ENCODE data around the gene FA2H.
"Not testable (repeated sequence)": the region's sequence is repeated elsewhere in the genome, so short reads cannot be mapped to it uniquely, and the experiment has no call there.

The FA2H gene

DNA sequence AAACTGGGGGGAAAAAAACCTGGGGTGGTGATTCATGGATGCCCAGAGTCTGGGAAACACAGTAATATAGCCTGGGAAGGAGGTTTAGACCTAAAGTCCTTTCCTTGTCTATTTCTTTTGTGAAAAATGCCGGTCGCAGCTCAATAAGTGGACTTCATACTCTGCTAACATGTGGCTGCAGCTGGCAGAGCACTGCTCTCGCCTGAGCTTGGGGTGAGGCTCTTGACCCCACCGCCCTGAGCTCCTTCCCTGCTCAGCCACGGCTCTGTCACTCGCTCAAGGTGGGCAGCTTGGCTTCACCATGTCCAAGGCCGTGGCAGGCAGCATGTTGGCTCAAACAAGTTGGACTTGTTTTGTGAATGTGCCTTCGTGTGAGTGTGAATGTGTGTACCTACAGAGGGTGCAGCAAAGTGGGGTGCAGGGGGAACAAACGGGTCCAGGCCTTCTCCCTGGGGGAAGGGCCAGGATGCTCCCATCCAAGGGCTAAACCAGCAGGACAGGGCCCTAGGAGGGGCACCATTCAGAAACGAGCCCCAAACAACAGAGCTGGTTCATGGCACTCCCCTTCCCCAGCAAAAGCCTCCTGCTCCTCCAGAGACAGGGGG is 4.9 kb downstream of the FA2H start:
- no peak for DNase-seq (ENCODE audit: low spot score)

DNA sequence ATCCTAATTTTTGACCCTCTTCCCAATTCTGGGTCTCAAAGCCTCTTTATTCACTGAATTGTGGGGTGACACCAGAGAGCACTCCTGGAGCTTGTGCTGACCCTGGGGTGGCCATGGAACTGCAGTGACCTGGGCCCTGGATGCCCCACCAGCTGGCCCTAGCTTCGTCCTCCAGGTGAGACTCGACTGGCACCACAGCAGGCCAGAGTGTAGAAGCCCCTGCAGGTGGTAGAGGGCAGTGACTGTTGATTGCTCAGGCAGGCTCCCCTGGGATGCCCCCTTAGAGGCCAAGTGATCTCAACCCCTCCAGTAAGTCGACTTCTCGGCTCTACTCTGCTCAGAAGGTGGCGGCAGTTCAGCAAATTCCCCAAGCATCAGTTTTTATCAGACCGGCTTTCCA is 6.4 kb downstream of the FA2H start:
- no peak for DNase-seq (ENCODE audit: low spot score)

DNA sequence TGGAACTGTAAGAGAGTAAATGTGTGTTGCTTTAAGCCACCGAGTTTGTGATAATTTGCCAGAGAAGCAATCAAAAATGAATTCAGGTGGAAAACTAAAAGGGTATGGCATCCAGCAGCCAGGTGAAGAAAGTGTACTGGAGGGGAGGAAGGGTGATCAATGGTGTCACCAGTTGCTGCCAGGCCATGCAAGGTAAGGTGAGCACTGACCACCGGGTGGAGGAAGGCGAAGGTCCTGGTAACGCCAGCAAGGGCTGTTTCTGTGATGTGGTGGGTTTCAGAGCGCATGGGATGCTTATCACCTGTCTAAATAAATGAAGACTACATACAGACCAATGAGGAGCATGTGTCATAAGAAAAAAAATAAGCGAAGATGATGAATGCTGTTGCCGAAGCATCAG is 6.9 kb downstream of the FA2H start:
- DNase-seq (ENCODE audit: low spot score): no peak

DNA sequence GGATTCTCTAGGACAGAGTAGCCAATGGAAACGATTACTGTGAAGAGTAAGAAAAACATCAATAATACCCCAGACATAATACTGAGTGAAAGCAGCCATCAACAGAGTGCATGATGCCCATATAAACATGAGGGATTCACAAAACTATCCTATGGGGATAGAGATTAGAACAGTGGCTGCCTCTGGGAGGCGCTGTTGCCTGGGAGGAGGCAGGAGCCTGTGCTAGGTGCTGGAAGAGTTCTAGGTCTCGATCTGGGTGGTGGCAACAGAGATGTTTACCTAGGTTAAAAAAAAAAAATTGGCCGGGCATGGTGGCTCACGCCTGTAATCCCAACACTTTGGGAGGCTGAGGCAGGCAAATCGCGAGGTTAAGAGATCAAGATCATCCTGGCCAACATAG is 7.9 kb downstream of the FA2H start:
- no peak for DNase-seq (ENCODE audit: low spot score)

DNA sequence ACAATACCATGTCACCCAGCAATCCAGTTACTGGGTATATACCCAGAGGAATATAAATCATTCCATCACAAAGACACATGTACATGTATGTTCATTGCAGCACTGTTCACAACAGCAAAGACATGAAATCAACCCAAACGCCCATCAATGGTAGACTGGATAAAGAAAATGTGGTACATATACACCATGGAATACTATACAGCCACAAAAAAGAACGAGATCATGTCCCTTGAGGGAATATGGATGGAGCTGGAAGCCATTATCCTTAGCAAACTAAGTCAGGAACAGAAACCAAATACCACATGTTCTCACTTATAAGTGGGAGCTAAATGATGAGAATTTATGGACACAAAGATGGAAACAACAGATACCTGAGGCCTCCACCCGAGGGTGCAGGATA is 10.4 kb downstream of the FA2H start:
- DNase-seq (ENCODE audit: low spot score): not testable (repeated sequence)

DNA sequence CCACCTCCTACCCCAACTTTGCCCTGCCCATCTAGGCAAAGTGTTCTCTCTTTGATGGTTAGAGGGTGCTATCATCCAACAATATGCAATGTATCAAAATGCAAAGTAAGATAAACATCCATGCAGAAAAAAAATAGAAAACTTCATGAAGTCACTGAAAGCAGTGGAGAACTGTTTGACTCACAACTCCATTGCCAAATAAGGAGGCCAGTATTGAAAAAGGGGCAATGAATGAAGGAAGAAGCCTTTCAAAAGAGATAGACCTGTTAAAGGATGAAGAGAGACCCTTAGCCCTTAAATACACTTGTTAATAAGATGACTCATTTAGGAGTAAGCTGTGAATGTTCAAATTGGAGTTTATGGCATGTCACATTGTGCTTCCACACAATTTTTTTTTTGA is 13.0 kb downstream of the FA2H start:
- DNase-seq (ENCODE audit: low spot score): no peak

DNA sequence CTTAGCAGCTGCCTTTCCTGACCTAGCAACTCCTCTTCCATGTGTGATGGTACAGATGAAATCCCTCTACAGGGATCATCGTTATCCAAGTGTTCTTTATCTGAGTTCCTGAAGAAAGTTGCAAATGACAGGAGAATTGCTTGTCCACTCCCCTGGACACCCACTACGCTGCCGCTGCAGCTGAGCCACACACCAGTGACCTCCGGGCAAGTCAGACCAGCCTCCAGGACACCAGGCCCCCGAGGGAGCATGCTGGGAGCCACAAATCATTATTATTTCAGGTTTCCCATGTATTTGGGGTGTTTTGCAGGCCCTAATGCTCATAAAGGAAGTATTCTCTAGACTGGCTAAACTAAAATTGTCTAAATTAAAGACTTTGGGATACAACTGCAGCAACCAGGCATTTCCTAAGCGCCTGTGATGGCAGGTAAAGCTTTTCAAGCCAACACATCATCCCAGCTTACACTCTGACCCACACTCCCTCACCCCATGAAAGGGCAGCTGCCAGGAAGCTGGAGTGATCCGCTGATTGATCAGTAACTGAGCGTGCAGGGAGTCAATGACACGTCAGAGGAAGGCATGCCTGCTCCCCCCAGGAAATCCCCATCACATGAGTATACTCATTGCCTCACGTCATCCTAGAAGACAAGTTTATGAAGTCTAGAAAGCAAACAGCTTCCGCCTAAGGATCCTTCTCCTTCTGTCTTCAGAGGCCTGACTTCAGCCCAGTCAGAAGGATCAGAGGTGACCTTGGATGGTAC is 14.4 kb downstream of the FA2H start:
- no peak for DNase-seq (ENCODE audit: low spot score)

DNA sequence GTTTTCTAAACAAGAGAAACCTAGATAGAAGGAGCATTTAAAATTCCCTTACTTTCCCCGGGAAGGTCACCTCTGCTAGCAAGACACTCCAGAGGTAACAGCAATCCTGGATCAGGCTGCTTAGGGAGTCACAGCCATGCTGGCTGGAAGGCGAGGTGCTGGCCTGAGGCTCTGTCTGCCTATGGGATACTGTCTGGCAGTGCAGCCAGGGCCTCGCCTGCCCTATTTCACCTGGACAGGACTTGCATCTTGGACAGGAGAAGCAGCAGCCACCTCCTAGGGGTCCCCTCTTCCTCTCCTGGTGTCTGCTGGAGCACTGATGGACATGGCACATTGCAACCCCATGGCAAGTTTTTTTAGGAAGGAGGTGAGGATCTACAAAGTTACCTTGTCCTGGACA is 15.1 kb downstream of the FA2H start:
- no peak for DNase-seq (ENCODE audit: low spot score)

DNA sequence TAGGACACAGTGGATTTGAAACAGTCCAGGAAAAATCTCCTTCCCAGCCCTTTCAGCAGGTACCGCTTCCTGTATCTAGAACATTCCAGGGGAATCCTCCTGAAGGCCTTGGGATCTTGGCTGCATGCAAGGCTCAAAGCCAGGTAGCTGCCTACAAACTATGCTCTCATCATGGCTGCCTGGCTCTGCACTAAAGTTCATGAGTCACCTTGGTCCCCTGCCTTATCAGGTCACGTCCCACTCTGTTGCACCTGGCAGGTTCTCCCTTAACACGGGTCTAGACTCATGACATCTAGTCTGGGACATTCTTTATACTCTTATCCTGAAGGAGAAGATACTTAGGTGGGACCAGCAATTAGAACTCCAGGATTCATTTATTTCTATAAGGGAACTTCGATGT is 15.8 kb downstream of the FA2H start:
- no peak for DNase-seq (ENCODE audit: low spot score)

DNA sequence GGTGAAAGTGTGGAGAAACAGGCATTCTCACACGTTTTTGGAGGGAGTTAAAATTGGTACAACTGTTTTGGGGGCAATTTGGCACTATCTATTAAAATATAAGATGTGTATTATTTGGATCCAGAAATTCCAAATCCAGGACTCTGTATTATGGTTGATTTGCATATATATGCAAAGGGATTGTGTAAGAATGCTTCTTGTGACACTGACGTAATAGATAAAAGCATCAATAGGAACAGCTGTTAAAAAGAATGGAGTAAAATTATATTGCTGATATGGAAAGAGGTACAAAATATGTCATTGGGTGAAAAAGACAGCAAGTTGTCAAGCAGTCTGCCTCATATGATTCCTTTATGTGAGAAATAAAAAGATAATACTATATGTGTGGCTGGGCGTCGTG is 17.3 kb downstream of the FA2H start:
- DNase-seq (ENCODE audit: low spot score): no peak

DNA sequence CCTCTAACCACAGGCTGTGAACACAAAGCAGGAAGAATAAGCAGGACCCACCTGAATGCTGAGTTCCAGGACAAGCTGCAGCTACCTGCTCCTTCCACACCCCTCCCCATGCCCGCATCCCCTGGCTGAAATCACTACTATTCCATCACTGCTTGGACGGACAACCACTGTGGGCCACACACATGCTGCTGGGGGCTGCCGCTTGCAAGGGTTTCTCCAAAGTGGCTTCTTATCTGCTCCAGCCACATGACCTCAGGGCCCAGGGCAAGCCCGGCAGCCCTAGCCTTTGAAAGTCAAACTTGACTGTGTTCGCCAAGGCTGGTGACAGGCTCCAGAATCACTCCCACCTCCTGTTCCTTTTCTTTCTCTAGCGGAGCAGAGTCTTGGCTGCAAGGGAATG is 18.4 kb downstream of the FA2H start:
- DNase-seq (ENCODE audit: low spot score): no peak

DNA sequence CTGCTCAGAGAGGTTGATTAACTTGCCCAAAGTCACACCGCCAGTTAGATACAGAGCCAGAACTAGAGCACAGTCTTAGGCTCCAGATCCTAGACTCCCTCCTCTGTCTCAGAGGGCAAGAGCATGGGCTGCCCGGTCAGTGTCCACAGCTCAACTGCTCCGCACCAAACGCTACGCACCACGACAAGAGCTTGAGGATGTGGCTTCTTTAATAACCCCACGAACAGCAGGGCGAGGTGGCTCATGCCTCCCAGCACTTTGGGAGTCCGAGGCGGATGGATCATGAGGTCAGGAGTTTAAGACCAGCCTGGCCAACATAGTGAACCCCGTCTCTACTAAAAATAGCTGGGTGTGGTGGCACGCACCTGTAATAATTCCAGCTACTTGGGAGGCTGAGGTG is 21.4 kb downstream of the FA2H start:
- DNase-seq (ENCODE audit: low spot score): no peak

DNA sequence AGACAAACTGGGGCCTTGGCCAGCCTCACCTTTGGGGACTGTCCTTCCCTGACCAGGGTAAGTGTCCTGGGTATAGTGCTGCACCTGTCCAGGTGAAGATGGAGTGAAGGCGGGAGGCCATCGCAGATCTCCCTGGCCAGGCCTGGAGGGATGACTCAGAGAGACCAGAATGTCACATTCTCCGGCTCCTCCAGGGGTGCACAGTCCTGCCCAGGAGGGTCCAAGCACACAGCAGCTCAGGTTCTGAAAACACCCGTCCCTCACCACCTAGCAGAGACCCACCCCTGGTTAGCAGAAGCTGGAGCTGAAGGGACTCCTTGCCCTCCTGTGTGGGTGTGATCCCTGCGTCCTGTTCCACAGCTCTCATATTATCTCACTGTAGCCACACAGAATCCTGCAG is 21.9 kb downstream of the FA2H start:
- no peak for DNase-seq (ENCODE audit: low spot score)

DNA sequence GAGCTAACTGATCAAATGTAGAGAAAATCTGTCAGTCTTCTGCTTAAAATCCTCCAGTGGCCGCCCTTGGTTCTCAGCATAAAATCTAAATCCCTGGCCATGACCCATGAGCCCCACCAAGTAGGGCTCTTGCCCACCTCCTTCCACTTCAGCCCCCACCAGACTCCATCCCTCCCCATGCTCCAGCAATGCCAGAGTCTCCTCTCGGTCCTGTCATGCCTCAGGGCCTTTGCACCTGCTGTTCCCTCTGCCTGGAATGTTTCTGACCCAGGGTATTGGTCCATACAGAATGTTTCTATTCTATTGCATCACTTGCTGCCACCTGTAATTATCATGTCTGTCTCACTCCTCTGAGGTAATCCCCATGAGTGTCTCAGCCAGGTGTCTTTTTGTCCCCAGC is 22.4 kb downstream of the FA2H start:
- no peak for DNase-seq (ENCODE audit: low spot score)

DNA sequence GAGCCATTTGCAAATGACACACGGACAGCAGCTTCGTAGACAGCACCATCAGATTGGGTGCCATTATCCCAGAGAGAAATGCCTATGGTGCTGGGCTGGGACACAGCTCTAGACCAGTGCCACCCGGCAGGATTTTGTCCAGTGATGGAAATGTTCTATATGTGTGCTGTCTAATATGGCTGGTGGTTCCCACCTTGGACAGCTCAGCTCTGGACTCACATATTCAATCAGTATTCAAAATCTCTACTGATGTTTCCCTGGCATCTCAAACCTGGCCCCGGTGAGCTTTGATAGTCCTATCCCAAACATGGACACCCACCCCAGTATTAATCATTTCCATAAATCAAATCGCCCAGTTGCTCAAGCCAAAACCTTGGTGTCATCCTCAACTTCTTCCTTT is 23.0 kb downstream of the FA2H start:
- DNase-seq (ENCODE audit: low spot score): no peak

DNA sequence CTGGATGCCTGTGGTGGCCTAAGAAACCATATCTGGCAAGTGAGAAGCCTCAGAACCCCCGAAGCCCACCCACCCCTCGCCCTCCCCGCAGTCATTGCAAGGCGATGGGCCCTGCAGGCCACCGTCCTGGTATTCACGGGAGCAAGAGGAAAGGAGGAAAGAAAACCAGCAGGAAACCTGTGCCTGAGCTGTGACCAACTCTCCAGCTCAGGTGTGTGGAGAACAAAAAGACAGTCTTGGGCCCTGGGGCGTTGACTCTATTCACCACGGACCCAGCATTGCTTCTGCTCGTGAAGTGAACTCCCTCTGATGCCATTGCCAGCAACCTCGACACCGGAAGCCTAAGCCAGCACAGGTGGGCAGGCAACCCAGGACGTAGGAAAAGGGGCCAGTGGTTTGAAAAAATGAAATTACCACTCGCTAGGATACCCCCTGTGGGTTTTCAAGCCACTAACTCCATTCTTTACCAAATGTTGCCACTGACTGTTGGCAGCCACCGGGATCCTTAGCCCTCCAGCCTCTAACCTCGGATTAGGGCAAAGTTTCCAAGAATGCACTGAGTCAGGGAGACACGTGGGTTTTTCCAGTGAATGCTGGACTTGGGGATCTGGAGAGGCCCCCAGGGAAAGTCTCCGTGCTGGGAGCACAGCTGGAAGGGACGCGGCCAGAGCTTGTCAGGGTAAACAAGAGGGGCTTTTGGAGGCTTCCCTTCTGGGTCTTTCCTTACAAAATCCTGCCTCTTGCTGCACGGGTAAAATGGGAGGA is 25.1 kb downstream of the FA2H start:
- no peak for DNase-seq (ENCODE audit: low spot score)

DNA sequence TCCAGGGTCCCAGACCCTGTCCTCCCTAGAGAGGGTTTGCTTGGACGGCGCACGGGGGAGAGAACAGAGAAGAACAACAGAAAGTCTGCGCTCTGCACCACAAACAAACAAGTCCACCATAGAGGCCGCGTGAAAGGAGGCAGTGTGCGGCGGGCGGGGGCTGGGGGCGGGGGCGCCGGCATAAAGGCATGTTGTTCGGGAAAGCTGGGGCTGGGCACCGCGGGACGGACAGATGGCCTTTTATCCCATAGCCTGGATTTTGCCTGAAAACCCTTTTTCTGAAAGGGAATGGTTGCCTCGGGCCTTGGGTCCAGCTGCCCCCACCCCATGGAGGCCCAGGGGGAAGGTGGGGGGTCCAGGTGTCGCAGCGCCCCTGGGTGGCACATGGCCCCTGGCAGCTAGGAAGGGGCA is 26.0 kb downstream of the FA2H start:
- no peak for DNase-seq (ENCODE audit: low spot score)

DNA sequence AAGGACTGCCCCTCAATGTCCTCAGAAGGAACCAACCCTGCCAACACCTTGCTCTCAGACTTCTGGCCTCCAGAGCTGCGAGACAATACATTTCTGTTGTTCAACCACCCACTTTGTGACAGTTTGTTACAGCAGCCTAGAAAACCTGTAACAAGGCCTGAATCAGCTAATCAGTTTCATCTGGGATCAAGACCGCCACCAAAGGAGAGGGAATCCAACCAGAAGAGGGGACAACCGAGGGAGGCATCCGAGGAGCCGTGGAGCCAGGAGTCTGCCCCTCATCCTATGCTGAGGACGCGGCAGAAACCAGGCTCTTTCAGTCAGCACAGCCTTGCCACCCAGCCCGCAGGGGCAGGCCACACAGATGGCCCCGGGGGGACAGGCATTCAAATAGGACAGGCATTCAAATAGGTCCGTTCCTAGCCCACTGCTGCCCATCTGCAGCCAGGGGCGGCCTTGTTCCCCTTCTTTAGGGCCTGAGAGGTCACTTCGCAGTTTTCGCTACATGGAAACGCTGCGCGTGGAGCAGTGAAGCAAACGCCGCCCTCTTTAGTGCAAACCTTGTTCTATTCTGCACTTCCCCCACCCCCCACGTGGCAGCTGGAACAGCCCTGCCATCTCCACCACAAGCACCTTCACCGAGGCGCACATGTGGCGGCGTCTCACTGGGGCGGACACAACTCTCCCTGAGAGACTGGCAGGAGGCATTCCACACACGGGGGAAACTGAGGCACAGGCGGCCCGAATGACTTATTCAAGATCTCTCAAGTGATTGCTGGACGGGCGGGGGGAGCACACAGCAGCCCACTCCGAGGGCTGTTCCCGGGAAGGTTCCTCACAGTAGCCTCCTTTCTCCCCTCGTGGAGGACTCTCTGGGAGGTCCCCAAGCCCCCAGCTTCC is 26.7 kb downstream of the FA2H start:
- DNase-seq (ENCODE audit: low spot score): no peak

DNA sequence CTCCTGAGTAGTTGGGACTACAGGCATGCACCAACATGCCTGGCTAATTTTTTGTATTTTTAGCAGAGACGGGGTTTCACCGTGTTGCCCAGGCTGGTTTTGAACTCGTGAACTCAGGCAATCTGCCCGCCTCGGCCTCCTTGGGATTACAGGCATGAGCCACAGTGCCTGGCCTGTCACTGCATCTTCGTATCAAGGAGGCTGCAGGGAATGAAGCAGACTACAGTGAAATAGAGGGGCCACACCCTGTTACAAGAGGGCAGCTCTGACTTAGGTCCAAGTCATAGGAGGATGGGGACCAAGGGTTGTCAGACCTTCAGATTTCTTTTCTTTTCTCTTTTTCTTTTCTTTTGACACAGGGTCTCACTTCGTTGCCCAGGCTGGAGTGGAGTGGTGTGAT is 28.7 kb downstream of the FA2H start:
- DNase-seq (ENCODE audit: low spot score): no peak

DNA sequence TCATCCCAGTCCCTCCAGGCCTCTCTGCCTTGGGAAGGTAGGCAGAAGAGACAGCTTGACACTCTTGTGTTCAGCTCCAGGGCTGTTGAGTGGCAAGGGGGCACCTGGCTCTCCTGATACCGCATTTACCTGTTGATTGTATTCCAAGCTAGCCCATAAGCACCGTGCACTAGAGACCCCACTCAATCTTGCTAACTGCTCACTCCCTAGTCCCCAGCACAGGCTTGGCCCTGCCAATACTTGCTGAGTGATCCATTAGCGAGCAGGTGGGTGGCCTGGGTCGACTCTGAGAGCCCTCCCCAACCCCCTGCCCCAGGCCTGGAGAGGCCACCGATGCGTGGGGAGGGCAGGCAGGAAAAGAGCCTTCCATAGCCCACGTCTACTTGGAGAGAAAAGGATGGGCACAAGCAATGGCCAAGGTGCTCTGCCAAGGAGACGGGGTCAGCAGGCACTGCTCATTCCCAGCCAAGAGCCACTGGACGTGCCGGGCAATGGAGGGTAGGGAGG is 29.5 kb downstream of the FA2H start:
- DNase-seq (ENCODE audit: low spot score): no peak

DNA sequence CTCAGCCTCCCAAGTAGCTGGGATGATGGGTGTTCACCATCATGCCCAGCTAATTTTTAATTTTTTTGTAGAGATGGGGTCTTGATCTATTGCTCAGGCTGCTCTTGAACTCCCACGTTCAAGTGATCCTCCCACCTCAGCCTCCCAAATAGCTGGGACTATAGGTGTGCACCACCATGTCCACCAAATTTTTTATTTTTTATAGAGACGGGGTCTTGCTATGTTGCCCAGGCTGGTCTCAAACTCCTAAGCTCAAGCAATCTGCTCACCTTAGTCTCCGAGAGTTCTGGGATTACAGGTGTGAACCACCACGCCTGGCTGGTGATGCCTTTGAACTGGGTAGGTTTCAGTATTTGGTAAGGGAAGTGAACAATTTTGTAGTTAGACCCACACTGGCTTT is 30.1 kb downstream of the FA2H start:
- no peak for DNase-seq (ENCODE audit: low spot score)

DNA sequence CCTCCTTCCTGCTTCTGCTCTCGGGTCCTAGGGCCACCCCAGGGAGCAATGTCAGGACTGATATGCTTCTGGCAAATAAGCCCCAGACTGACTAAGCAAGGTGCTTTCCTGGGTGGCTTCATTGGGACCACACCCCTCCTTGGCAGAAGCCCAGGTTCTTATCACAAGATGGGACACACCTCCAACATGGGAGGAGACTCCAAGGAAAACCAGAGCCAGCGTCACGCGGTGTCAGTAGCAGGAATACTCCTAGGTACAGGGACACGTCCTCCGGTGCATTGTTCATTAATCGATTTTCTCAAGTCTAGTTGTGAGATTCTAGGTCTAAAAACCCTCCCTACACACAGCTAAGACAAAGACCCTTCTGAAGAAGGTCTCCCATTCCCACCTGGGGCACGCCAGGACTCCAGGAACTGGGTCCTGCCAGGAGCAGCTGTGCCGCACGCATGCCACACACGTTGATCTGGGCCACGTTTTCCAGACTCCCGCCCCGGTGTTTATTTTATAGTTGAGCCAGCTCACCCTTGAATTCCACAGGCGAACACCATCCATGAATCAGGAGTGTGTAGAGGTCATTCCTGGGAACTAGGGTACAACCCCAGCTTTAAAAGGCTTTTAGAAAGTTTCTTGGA is 30.8 kb downstream of the FA2H start:
- DNase-seq (ENCODE audit: low spot score): no peak
